Activated T-helper 1 cell treated with anti-CD3 and anti-CD28 coated beads, Interleukin-12 subunit alpha, Interleukin-12 subunit beta, Interleukin-2, Interleukin-4 antibody, amounts not matched to agents 30 ng/mL and 10 ng/mL and 1 ng/mL, durations not matched to agents 14 hours and 24 hours and 36 hours (primary cell): ENCODE results near the gene PARP11. TPM values are rescaled to one million over a fixed set of nuclear protein-coding genes. Genes with fewer than 3 reads are reported as not detected.

ENCODE experiments used
- DNase-seq: peaks from one replicate; pipeline ENCODE4 v3.0.0; 2021; ENCODE audit warnings: low spot score
- H3K27ac Mint-ChIP-seq: one replicate; pipeline ENCODE4 v1.8.0; 2021; ENCODE audit warnings: mild to moderate bottlenecking, mixed read lengths
- H3K27me3 Mint-ChIP-seq: one replicate; pipeline ENCODE4 v1.8.0; 2022; ENCODE audit warnings: mild to moderate bottlenecking, moderate library complexity, mixed read lengths; ENCODE audit not compliant: insufficient read depth
- H3K36me3 Mint-ChIP-seq: one replicate; pipeline ENCODE4 v1.8.0; 2021; ENCODE audit warnings: low read depth, mixed read lengths
- H3K4me1 Mint-ChIP-seq: one replicate; pipeline ENCODE4 v1.8.0; 2021; ENCODE audit warnings: low read depth, mixed read lengths
- H3K4me3 Mint-ChIP-seq: one replicate; pipeline ENCODE4 v1.8.0; 2021; ENCODE audit warnings: mild to moderate bottlenecking, moderate library complexity, mixed read lengths
- H3K9me3 Mint-ChIP-seq: one replicate; pipeline ENCODE4 v1.8.0; 2021; ENCODE audit warnings: mixed read lengths
- intact Hi-C: fragments of 100-400 bp; cut with micrococcal nuclease; formaldehyde crosslinking; loops from one replicate; pipeline ENCODE4 v1.15.1; 2024
- total RNA-seq: library from RNA; stranded (reverse); gene quantifications from 2 replicates; pipeline ENCODE4 v1.2.3, GENCODE V29; 2022

PARP11 gene
- total RNA-seq, 1 donor from 2014 or later = 13.9 TPM

DNA sequence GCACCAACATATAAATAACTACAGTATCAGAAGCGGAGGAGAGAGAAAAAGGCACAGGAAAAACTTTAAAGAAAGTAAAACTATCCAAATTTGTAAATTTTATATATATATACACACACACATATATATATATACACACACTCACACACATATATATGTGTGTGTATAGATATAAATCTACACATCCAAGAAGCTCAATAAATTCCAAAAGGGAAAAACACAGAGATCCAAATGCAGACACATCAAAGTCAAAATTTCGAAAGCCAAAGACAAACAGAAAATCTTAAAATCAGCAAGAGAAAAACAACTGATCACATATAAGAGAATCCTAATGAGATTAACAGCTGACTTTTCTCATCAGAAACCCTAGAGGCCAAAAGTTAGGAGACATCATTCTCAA lies 37.3 kb downstream of the PARP11 start:
- Mint-ChIP-seq H3K27ac (no peak overlapping the region), H3K4me3 (no peak overlapping the region), H3K4me1 (peaks cover 23% of the 10 kb centered on the region), H3K27me3 (peaks cover 2% of the 10 kb centered on the region), H3K36me3 (peaks cover 17% of the 10 kb centered on the region), H3K9me3 (no peaks in the 10 kb centered on the region)
- intact Hi-C loops = no loop called here
- no peak for DNase-seq

GRCh38 chr12:3834774-3835173 lies 38.4 kb downstream of the PARP11 start:
- no peak for DNase-seq
- peaks cover 2% of the 10 kb centered on the region for H3K27me3 Mint-ChIP-seq
- no peak overlapping the region for H3K27ac Mint-ChIP-seq
- H3K36me3 Mint-ChIP-seq = peaks cover 17% of the 10 kb centered on the region
- H3K4me3 Mint-ChIP-seq = no peak overlapping the region
- H3K9me3 Mint-ChIP-seq = no peaks in the 10 kb centered on the region
- intact Hi-C loops = no loop called here
- H3K4me1 Mint-ChIP-seq = peaks cover 23% of the 10 kb centered on the region

DNA sequence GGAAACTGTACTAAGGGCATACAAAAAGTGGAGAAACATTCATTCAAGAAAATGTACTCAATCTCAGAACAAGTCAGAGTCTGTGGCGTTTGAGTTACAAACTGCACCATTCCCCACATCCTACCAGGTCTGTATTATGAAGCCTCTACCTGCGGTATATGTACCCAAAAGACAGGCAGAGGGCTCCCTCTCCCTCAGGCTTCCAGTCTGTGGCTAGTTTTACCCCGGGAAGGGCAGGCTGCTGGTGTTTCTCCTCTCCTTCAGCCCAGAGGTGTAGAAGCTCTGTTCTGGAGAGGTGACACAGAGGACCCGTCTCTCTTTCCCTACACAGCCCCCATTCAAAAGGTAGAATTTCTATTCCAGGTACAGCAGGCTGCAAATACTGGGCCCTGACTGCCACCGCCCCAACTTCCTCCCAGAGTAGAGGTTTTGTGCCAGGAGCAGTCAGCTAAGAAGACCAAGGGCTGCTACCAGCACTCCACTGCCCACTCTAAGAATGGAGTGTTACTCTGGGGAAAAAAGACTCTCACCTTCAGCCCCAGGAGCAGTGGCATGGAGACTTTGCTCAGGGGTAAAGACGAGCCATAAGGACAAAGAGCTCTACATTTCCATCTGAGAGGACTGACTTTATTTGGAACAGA lies 39.4 kb downstream of the PARP11 start:
- no peak overlapping the region for H3K27ac Mint-ChIP-seq
- peaks cover 23% of the 10 kb centered on the region for H3K4me1 Mint-ChIP-seq
- H3K36me3 Mint-ChIP-seq = peaks cover 17% of the 10 kb centered on the region
- H3K27me3 Mint-ChIP-seq = peaks cover 2% of the 10 kb centered on the region
- H3K9me3 Mint-ChIP-seq = no peaks in the 10 kb centered on the region
- DNase-seq = no peak
- intact Hi-C loops = no loop called here
- no peak overlapping the region for H3K4me3 Mint-ChIP-seq

DNA sequence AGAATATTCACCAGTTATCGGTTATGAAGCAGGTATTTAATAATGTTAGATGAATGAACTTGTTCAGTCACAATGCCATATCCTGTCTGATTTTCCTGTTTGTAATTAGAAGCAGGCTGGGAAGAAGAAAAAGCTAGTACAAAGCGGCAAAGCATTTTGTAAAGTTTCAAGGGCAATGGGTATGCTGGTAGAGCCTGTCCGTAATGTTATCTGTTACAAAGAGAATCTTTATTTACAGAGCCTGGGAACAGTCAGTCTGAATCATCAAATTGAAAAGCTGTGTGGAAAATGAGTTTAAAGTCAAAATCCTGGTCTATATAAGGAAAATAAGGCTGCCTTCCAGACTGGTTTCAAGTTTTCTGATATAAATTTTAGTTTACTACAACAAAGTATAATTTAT lies 40.5 kb downstream of the PARP11 start:
- DNase-seq = no peak
- intact Hi-C loops = no loop called here
- Mint-ChIP-seq H3K9me3 (no peaks in the 10 kb centered on the region), H3K36me3 (peaks cover 10% of the 10 kb centered on the region), H3K4me3 (no peak overlapping the region), H3K4me1 (peaks cover 18% of the 10 kb centered on the region), H3K27me3 (peaks cover 2% of the 10 kb centered on the region), H3K27ac (no peak overlapping the region)

- intact Hi-C loops = no loop called here
- H3K27ac Mint-ChIP-seq = no peak overlapping the region
- peaks cover 16% of the 10 kb centered on the region for H3K36me3 Mint-ChIP-seq
- H3K27me3 Mint-ChIP-seq = peaks cover 2% of the 10 kb centered on the region
- no peak overlapping the region for H3K4me3 Mint-ChIP-seq
- no peak for DNase-seq
- H3K4me1 Mint-ChIP-seq = peaks cover 5% of the 10 kb centered on the region
- H3K9me3 Mint-ChIP-seq = no peaks in the 10 kb centered on the region
Observed at GRCh38 chr12:3828888-3829287, 44.3 kb downstream of the PARP11 start.

DNA sequence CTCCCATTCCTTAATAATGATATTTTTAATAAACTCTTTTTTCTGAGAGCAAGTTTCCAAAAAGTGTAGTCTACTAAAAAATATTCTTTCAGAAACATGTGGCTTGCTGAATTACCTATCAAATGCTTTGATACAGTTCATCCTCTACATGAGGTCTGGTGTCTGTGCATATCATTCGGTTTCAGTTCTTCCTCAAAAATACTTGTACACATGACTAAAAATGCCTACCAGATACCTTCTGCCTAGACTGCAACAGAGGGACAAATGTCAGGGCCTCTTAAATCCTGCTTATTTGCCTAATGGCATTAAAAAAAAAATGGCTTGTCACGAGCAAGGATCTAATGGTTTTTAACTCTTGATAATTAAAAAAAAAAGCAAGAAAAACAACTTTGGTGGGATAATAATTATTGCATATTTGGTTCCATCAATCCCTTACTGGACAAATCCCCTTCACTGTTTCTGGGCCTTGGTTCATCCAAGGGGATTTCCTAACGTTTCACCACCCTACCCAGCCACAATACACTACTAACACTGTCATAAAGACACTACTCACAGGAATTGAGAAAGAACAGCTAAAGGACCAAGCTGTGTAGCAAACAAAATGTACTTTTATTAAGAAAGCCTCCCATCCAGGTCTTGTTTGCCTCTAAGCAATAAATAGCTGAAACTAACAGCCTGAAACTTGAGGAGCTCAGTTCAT lies 45.7 kb downstream of the PARP11 start:
- peaks cover 5% of the 10 kb centered on the region for H3K4me1 Mint-ChIP-seq
- H3K4me3 Mint-ChIP-seq = no peak overlapping the region
- peaks cover 16% of the 10 kb centered on the region for H3K36me3 Mint-ChIP-seq
- DNase-seq = no peak
- H3K27ac Mint-ChIP-seq = no peak overlapping the region
- peaks cover 2% of the 10 kb centered on the region for H3K27me3 Mint-ChIP-seq
- intact Hi-C loops = no loop called here
- no peaks in the 10 kb centered on the region for H3K9me3 Mint-ChIP-seq

GRCh38 chr12:3821441-3821840 lies 51.8 kb downstream of the PARP11 start:
- intact Hi-C loops = no loop called here
- no peaks in the 10 kb centered on the region for H3K9me3 Mint-ChIP-seq
- no peak for DNase-seq
- H3K36me3 Mint-ChIP-seq = peaks cover 11% of the 10 kb centered on the region
- H3K4me3 Mint-ChIP-seq = no peak overlapping the region
- H3K4me1 Mint-ChIP-seq = no peaks in the 10 kb centered on the region
- H3K27ac Mint-ChIP-seq = no peak overlapping the region
- no peaks in the 10 kb centered on the region for H3K27me3 Mint-ChIP-seq

- Mint-ChIP-seq H3K27me3 (no peaks in the 10 kb centered on the region), H3K36me3 (peaks cover 12% of the 10 kb centered on the region), H3K4me1 (no peaks in the 10 kb centered on the region), H3K4me3 (no peak overlapping the region), H3K27ac (no peak overlapping the region), H3K9me3 (no peaks in the 10 kb centered on the region)
- intact Hi-C loops = no loop called here
- DNase-seq = no peak
Observed at GRCh38 chr12:3820122-3820521, 53.1 kb downstream of the PARP11 start.

DNA sequence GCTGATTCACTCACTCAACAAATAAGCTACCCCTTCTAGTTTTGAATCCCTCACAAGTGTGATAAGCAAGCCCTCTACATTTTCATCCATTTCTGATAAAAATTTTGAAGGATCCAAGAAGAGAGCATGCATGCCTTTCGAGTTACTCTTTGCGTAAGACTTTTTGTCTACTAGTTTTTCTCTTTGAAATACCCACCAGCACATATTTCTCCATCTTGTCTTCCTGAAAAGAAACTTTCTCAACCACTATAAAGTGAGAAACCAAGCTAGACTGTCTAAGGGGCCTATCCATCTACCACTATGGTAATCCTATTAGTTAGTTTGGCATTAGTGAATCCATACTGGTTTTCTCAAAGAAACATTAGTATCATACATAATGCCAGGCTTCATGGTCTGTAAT lies 56.9 kb downstream of the PARP11 start:
- DNase-seq = no peak
- H3K4me1 Mint-ChIP-seq = no peaks in the 10 kb centered on the region
- H3K4me3 Mint-ChIP-seq = no peak overlapping the region
- H3K36me3 Mint-ChIP-seq = peaks cover 22% of the 10 kb centered on the region
- intact Hi-C loops = no loop called here
- H3K27ac Mint-ChIP-seq = no peak overlapping the region
- no peaks in the 10 kb centered on the region for H3K27me3 Mint-ChIP-seq
- no peaks in the 10 kb centered on the region for H3K9me3 Mint-ChIP-seq

DNA sequence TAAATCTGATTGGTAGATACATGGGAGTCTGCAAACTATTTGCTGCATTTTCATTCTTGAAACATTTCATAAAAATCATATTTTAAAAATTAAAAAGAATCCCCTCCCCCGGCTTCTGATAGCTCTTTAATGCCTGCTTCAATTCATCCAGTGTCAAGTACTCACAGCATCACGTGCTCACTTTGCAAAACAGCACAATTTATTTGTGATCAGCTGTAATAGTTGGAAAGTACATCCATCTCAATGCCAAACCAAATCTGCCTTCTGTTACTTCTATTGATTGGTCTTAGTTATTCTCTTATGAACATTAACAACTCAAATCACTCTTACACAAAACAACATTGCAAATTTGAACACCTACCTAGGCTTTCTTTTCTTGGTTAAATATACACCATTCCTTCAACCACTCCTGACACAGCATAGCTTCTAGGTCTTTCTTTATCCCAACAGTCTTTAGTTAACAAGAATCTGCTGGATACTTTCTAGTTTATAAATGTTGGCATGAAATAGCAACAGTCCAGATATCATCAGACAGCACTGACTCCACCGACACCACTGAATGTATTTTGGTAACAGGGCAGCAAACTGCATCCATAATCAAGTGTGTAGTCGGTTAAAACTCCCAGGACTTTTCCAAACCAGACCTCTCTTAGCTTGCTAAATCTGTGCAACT lies 58.0 kb downstream of the PARP11 start:
- Mint-ChIP-seq H3K4me3 (no peak overlapping the region), H3K27me3 (no peaks in the 10 kb centered on the region), H3K36me3 (peaks cover 25% of the 10 kb centered on the region), H3K9me3 (no peaks in the 10 kb centered on the region), H3K27ac (no peak overlapping the region), H3K4me1 (no peaks in the 10 kb centered on the region)
- no peak for DNase-seq
- intact Hi-C loops = no loop called here

DNA sequence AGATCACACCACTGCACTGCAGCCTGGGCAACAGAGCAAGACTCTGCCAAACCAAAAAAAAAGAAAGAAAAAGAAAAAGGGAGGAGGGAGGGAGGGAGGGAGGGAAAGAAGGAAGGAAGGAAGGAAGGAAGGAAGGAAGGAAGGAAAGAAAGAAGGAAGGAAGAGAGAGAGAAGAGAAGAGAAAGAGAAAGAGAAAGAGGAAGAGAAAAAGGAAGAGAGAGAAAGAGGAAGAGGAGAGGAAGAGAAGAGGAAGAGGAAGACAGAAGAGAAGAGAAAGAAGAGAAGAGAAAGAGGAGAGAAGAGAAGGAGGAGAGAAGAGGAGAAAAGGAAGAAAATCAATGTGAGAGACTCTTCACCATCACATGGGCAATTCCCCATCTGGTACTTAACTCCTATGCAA lies 62.7 kb downstream of the PARP11 start:
- Mint-ChIP-seq H3K4me3 (no peak overlapping the region), H3K9me3 (no peaks in the 10 kb centered on the region), H3K4me1 (no peaks in the 10 kb centered on the region), H3K27ac (peak overlapping the region; percentile 41), H3K27me3 (no peaks in the 10 kb centered on the region), H3K36me3 (peaks cover 30% of the 10 kb centered on the region)
- intact Hi-C loops = no loop called here
- DNase-seq = no peak

- H3K27ac Mint-ChIP-seq = no peak overlapping the region
- no peak overlapping the region for H3K4me3 Mint-ChIP-seq
- no peaks in the 10 kb centered on the region for H3K9me3 Mint-ChIP-seq
- intact Hi-C loops = no loop called here
- no peak for DNase-seq
- H3K4me1 Mint-ChIP-seq = no peaks in the 10 kb centered on the region
- peaks cover 27% of the 10 kb centered on the region for H3K36me3 Mint-ChIP-seq
- no peaks in the 10 kb centered on the region for H3K27me3 Mint-ChIP-seq
Observed at GRCh38 chr12:3810016-3810370, 63.2 kb downstream of the PARP11 start.

- no peaks in the 10 kb centered on the region for H3K27me3 Mint-ChIP-seq
- H3K4me1 Mint-ChIP-seq = no peaks in the 10 kb centered on the region
- peaks cover 27% of the 10 kb centered on the region for H3K36me3 Mint-ChIP-seq
- intact Hi-C loops = loop anchor here (10.0 kb wide), 1 partner anchor 345 kb away; no protein-coding TSS in a partner anchor
- H3K27ac Mint-ChIP-seq = no peak overlapping the region
- DNase-seq = no peak
- H3K4me3 Mint-ChIP-seq = no peak overlapping the region
- H3K9me3 Mint-ChIP-seq = no peaks in the 10 kb centered on the region
Observed at GRCh38 chr12:3809357-3810015, 63.7 kb downstream of the PARP11 start.
